ENCODE results near the gene UACA.

- TF ChIP-seq CTCF (conservative IDR thresholded peaks at IDR 0.05; ENCODE audit: low read depth in 2 of 2) (no peak), ZNF331 (CRISPR knock-in tag; IDR thresholded peaks at IDR 0.05; ENCODE audit: low read depth) (no peak), EZH2phosphoT487 (IDR thresholded peaks at IDR 0.05; ENCODE audit: unreplicated experiment) (no peak), REST (IDR thresholded peaks at IDR 0.05; ENCODE audit: unreplicated experiment) (no peak), EZH2 (IDR thresholded peaks at IDR 0.05; ENCODE audit: low read depth, unreplicated experiment) (no peak), POLR2AphosphoS5 (IDR thresholded peaks at IDR 0.05; ENCODE audit: low read depth) (no peak), JUNB (IDR thresholded peaks at IDR 0.05; ENCODE audit: unreplicated experiment) (no peak), CREB1 (CRISPR knock-in tag; IDR thresholded peaks at IDR 0.05; ENCODE audit: low read depth) (no peak)
Observed at GRCh38 chr15:70775160-70775559, 11.8 kb upstream of the UACA start.

Data from GM23338 (cell line).